ENCODE data around the gene TUBGCP6. TPM values are rescaled to one million over a fixed set of nuclear protein-coding genes. Genes with fewer than 3 reads are reported as not detected.

TUBGCP6 gene
- total RNA-seq: 17.5 TPM
- long read RNA-seq, partial matches to known transcripts: 9 of 16 reads
- long read RNA-seq, other reads (novel, unspliced or antisense): 7 of 16 reads

DNA sequence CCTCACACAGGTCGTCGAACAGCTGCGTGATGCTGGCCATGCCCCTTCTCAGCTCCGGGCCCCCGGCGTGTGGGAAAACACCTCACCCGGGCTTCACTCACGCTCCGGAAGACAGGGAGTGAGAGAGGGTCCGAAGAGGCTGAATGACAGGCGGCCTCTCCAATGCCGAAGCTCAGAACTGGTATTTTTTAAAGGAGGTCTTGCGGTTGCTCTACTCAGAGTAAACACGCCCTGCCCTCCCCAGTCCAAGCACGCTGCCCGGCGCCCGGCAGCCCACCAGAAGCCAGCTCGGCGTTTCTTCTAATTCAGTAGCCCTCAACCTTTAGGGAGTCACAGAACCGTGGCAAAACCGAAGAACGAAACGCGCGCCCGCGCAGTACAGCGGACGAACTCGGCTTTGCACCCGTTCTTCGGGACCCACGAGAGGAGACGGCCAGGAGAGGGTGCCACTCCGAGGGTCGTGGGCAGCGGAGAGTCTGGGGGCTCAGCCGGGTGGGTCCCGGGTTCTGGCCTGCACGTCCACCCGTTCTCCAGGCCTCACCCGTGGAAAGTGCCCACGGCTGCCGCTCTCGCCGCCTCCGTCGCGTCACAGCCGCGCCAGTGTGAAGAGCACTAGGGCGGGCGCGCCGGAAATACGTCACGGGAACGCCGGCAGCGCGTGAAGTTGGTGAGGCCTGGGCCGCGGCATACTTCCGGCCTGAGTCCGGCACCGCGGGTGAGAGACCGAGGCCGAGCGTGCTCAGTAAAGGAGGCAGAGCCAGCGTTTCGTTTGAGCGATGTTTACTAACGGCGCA is at the start of gene TUBGCP6:
Gene TUBGCP6, minus strand, starts transcription at position 604 of the 794 bp plus-strand sequence. Its CDS starts 564 bp downstream, at position 40.
- DNase-seq (ENCODE audit: missing footprints) (peak; percentile 99), ATAC-seq (peak; percentile 94)
- intact Hi-C loops (cut with DNase I): loop anchor here (10.0 kb wide), 1 partner anchor 370 kb away; no protein-coding TSS in a partner anchor

GRCh38 chr22:50294319-50294656 is 49.5 kb upstream of the TUBGCP6 start:
- no peak for DNase-seq (ENCODE audit: missing footprints)
- ATAC-seq: no peak
- intact Hi-C loops (cut with DNase I): loop anchor here (5.0 kb wide), 1 partner anchor 33 kb away; the partner anchor contains the start of gene DENND6B

DNA sequence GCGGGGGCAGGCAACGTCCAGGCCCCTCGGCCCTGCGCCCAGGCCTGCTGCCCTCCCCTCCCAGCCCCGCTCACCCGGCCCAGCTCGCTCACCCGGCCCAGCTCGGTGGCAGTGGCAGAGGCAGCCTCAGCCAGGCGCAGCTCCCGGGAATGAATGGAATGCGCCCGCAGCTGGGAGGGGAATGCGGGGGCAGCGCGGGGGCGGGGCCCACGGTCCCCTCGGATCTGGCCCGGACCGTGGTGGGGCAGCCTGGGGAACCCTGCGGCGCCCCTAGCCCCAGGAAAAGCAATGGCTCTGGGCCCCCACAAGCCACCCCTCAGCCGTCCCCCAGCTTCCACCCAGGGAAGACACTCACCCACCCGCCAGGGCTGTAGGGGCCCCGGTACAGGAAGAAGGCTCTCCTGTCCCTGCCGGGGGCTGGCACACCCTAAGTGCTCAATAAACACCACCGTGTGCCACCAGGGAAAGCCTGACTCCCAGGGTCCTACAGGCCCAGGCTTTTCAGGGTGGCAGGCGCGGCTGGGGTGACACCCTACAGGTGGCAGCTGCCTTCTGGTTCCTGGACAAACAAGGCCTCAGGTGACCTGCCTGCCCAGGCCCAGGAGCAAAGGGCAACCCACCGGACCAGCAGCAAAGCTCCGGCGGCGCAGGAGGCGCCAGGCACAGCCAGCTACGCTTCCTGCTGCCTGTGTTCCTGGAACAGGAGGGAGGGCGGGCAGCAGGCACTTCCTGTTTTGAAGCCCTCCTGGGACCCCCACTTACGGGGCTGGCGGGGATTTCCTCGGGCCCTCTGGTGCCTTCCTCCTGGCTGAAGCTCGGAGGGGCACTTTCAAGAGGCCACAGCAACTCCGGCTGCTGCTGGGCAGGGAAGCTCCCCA is 48.9 kb upstream of the TUBGCP6 start:
- ATAC-seq (peak; percentile 90), DNase-seq (ENCODE audit: missing footprints) (peak; percentile 85)
- intact Hi-C loops (cut with DNase I): loop anchor here (5.0 kb wide), 1 partner anchor 34 kb away; the partner anchor contains the start of gene DENND6B

DNA sequence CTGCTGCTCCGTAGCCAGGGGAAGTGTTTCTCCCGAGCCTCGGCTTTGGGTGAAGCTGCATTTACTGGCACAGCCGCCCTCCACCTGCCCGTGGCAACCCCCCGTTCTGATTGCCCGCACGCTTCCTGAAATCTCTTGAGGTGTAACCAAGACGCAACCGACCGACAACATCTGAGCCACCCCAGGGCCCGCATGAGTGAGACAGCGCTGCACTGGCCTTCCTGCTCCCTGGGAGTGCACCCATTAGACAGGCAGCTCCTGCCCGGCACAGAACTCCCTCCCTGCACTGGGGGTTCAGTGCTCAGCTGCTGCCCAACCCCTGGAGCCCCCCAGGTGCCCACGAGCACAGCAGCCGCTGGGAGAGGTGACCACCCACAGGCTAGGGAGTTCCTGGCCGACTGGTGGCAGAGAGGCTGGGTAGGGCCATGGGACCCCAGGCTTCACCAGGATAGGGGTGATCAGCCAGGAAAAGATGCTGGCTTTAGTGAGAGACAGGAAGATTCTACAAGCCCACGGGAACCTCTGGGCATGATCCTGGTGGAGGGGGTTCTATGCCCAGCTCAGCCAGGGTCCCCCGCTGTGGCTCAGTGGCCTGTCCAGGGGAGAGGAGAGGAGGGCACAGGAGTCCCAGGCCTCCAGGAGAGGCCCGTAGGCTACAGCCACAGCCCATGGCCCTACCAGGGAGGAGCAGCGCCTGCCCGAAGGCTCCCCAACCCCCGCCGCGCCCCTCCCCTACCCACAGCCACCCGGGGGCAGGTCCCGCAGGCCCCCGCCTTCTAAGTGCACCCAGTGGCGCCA is 48.0 kb upstream of the TUBGCP6 start:
- intact Hi-C loops (cut with DNase I): loop anchor here (5.0 kb wide), 1 partner anchor 34 kb away; the partner anchor contains the start of gene DENND6B
- no peak for DNase-seq (ENCODE audit: missing footprints)
- no peak for ATAC-seq

GRCh38 chr22:50289942-50290630 is 45.3 kb upstream of the TUBGCP6 start:
- DNase-seq (ENCODE audit: missing footprints): no peak
- intact Hi-C loops (cut with DNase I): loop anchor here (5.0 kb wide), 1 partner anchor 37 kb away; the partner anchor contains the start of gene DENND6B

DNA sequence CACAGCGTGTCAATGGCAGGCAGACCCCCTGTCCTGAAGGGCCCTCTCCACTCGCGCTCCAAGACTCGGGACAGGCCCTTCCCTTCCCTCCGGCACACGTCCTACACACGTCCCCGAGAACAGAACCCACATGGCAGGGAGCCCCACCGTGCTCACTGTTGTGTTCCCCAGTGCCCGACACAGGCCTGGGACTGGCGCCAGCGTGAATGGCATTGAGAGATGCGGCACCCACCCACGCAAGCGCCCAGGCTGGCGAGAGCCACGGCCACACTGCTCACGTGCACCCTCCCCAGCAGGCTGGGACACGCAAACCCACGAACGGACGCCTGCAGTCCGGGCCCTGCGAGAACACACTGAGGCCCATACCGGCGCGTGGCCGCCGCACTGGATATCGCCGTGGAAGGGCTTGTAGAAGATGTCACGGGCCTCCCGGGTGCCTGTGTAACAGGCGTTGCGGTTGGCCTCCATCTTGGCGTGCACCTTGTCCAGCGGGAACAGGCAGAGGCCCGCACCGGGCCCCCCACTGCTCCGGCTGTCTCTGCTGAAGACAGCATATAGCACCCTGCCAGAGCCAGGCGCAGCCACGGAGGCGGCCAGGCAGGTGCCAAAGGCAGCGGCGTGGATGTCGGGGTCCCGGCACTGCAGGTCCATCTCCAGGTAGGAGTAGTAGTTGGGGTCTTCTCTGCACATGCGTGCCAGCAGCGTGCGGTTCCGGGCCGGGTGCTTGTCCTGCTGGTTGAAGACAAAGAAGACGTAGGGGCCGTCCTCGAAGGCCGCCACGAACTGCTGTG is 44.5 kb upstream of the TUBGCP6 start:
- intact Hi-C loops (cut with DNase I): no loop called here
- no peak for ATAC-seq
- DNase-seq (ENCODE audit: missing footprints): no peak

More at GRCh38 chr22:50289942-50290630, 45.3 kb upstream of the TUBGCP6 start:
- no peak for ATAC-seq

GRCh38 chr22:50287731-50288130 is 42.9 kb upstream of the TUBGCP6 start:
- DNase-seq (ENCODE audit: missing footprints) (no peak), ATAC-seq (no peak)
- intact Hi-C loops (cut with DNase I): no loop called here

DNA sequence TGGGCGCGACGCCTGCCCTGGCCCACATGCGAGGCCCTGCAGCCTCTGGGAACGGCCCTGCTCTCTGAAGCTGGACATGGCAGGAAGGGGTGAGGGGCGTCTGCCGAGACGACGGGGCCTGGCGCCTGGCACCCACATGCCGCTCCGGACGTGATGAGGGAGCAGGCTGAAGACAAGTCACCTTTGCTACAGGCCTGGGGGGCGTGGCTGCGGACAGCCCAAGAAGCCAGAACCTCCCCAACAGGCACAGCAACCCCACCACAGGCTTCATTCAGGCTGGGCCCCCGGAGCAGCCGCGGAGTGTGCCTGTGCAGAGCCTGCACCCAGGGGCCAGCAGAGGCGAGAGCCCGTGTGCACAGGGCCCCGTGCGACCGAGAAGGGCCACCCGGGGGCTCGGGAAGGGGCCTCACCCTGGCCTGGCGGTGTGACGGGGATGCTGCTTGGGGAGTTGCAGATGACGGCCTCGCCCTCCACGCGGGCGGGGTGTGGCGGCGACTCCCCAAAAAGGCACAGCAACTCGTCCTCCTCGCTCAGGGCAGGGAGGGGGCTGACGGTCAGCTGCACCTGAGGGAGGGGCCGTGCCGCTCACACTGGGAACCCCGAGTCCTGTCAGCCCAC is 42.0 kb upstream of the TUBGCP6 start:
- no peak for DNase-seq (ENCODE audit: missing footprints)
- no peak for ATAC-seq
- intact Hi-C loops (cut with DNase I): no loop called here

GRCh38 chr22:50286275-50286674 is 41.5 kb upstream of the TUBGCP6 start:
- intact Hi-C loops (cut with DNase I): no loop called here
- DNase-seq (ENCODE audit: missing footprints): no peak
- ATAC-seq: no peak

DNA sequence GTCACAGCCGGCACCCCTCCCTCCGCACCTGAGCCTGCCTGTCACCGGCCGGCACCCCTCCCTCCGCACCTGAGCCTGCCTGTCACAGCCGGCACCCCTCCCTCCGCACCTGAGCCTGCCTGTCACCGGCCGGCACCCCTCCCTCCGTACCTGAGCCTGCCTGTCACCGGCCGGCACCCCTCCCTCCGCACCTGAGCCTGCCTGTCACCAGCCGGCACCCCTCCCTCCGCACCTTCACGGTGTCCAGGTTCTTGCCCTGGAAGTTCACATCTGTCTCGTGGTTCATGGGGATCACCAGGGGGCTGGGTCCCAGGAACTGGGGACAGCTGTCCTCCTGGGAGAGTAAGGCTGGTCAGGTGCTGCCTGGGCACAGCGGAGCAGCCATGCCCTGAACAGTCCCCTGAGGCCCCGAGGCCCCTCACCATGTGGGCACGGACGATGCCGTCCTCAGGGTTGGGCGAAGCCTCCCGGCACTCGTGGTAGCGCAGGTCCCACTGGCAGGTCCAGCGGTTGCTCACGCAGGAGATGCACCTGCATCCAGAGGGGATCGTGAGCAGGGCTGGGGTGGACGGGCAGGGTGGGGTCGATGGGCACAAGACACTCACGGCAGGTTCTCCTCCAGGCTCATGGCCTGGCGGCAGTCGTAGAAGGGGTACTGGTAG is 40.9 kb upstream of the TUBGCP6 start:
- intact Hi-C loops (cut with DNase I): no loop called here
- no peak for ATAC-seq
- DNase-seq (ENCODE audit: missing footprints): no peak

DNA sequence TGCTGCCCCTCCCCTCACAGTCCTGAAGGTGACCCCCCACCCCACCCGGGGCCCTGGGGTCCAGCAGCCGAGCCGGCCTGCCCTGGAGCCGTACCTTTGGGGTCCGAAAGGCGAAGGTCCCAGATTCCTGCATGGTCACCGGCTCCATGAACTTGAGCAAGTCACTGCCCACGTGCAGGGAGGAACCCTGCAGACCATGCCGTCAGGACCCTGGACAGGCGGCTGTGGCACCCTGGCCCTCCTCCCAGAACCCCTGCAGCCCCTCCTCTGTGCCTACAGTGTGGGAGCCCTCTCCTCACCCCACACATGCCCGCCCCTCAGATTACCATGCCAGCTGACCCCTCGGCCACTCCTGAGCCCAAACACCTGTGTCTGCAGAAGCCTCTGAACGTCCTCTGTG is 39.7 kb upstream of the TUBGCP6 start:
- no peak for ATAC-seq
- intact Hi-C loops (cut with DNase I): no loop called here
- DNase-seq (ENCODE audit: missing footprints): no peak

DNA sequence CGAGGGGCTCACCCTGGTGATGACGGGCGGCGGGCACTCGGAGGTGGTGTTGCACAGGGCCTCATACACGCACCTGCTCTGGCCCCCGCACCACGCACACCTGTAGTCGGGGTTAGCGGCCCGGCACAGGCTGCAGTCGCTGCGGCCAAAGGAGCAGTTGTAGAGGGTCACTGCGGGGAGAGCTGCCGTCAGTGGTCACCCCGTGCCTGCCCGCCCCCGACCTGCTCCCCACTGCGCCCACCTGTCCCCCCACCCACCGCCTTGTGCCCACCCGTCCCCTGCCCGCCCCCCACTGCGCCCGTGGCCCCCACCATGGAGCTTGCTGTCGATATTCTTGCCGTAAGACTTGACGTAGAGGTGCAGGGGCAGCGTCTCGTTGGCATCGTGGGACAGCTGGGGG is 39.0 kb upstream of the TUBGCP6 start:
- ATAC-seq: no peak
- DNase-seq (ENCODE audit: missing footprints): no peak
- intact Hi-C loops (cut with DNase I): no loop called here

DNA sequence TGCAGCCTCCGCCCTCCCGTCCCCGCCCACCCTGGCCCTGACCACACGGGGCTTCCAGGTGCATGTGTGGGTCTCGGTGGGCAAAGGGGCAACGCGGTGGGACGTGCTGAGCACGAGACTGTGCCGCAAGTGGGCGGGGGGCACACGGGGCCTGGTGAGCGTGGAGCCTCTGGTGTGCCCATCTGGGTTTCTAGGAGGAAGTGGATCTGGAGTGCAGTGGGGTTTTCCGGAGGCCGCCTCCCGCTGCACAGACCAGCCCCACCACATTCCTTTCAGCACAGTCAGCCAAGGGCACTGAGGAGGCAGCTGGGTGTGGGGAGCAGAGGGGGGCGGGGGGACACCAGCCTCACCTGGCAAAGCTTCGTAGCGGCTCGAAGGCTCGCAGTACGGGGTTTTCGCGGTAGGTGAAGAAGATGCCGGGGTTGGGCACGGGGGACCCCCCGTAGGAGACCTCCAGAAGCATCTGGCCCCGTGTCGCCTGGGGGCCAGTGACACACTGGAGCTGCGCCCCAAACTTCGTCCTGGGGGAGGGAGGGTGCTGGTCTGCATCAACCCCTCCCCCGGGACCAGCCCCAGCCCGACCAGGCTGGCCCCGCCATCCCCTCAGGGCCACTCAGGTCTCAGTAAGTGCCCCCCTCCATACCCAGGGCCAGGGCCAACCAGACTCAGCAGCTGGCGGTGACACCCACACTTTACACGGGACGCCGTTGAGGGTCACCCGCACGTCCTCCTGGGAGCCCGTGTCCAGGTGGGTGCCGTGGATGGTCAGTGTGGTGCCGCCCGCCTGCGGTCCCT is 37.7 kb upstream of the TUBGCP6 start:
- intact Hi-C loops (cut with DNase I): no loop called here
- ATAC-seq: peak; percentile 27

GRCh38 chr22:50281957-50282356 is 37.1 kb upstream of the TUBGCP6 start:
- intact Hi-C loops (cut with DNase I): no loop called here
- ATAC-seq (peak; percentile 72), DNase-seq (ENCODE audit: missing footprints) (no peak)

More for the DNA sequence above, 37.7 kb upstream of the TUBGCP6 start:
- DNase-seq (ENCODE audit: missing footprints): no peak

- ATAC-seq: no peak
- intact Hi-C loops (cut with DNase I): no loop called here
- no peak for DNase-seq (ENCODE audit: missing footprints)
These were observed 36.5 kb upstream of the TUBGCP6 start for GRCh38 chr22:50281384-50281760.
